ELR (cell line): Measurements from ENCODE around the gene VSX2.

Experiments
- DNase-seq: peaks from one replicate; pipeline ENCODE4 v3.0.0-alpha.2; 2015; ENCODE audit warnings: low read depth

The VSX2 gene

DNA sequence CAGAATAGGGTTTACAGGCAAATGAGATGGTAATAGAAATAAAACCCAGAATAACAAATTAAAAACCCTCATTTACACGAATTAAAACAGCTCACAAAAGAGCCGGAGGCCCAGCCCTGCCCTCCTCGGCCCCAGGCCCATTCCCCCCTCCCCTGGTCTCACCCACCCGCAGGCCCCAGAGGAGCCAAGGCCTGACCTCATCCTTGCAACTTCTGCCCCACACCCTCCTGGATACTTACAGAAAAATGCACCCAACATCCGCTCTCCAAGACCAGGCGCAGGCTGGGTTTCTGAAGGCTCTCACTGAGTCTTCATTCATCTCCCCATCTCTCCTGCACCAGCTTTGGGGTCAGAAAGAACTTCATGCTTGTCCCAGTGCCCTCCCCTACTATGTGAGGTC, 16.2 kb upstream of the VSX2 start:
- DNase-seq, result no peak

DNA sequence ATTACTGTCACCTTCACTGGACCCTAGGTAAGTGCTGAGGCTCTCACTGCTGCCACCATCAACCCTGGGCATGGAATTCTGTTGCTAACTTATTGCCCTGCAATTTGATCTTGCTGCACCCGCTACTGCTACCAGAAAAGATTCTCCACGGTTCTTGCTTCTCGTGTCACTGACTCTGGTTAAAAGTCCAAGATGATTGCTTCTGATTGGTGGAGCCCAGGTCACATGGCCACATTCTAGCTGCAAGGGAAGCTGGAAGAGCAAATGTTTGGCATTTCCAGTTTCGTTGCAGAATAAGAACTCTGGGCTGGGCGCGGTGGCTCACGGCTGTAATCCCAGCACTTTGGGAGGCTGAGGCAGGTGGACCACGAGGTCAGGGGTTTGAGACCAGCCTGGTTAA, 7.5 kb upstream of the VSX2 start:
- no peak for DNase-seq

DNA sequence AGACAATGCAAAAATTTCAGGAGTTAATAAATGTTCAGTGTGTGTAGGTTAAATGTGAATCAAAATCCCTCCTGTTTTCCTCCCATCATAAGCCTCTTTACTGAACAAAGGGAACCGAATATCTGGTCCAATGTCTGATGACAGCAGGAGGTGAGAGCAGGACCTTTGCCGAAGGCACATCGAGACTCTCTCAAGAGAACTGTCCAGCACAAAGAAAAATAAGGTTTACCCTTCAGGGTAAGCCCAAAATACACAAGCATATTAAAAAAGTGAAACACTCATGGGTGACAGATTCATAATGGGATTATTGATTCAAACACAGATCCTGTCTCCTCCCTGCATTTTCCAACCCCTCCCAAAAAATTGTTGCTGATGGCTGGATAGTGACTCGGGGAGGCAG, 4.2 kb upstream of the VSX2 start:
- no peak for DNase-seq

DNA sequence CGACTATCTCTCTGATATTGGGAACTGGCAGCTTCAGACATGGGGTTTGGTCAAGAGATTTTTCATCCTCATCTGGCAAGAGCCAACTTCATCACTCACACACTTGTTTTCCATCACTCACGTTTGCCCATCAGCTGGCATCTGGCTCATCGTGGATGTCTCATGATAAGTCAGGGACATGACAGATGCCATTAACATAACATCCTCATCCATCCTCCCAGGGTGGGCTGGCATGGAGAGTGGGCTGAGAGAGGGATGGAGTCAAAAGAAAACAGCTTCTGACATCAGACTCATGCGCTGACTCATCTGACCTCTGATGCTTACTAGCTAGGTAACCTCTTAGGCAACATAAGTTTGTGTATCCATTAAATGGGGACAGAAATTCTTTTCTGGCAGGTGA, 1.8 kb upstream of the VSX2 start:
- DNase-seq, result peak; percentile 23

DNA sequence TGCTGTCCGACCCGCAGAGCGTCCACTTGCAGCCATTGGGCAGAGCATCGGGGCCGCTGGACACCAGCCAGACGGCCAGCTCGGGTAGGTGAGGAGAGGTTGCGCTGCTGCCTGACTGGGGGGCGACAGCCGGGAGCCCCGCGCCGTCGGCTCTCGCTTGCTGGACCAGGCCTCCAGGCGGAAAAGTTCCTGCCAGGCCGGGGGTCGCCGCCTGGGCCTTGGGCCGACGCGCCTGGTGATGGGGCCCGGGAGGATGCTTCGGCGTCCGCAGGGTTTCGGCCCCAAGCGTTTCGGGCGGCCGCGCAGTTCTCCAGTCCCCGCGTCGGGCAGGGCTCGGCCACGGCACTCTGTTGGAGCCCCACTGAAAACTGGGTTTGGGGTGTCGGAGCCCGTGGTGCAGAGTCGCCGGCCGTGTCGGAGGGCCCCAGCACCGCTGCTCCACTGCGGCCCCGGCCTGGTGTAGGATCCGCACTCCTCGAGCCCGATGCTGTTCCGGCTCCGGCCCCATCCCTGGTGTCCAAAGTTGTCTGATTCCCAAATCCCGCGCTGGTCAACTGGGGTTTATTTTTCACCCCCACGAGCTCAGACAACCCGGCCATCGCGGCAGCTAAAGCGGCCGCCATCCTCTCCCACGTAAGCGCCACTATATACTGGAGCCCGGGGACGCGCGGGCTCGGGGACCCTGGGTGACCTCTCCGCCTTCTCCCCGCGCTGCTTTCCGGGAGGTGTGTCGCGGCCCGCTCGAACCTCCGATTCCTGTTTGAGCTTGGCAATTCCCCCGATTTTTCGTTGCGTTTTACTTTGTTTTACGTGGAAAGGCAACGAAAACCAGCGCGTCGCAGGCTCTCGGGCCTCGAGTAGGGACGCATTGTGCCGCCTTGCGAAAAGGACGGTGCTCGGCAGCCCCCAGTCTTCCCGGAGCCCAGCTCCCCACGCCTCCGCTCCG, 872 bp downstream of the VSX2 start:
- no peak for DNase-seq

DNA sequence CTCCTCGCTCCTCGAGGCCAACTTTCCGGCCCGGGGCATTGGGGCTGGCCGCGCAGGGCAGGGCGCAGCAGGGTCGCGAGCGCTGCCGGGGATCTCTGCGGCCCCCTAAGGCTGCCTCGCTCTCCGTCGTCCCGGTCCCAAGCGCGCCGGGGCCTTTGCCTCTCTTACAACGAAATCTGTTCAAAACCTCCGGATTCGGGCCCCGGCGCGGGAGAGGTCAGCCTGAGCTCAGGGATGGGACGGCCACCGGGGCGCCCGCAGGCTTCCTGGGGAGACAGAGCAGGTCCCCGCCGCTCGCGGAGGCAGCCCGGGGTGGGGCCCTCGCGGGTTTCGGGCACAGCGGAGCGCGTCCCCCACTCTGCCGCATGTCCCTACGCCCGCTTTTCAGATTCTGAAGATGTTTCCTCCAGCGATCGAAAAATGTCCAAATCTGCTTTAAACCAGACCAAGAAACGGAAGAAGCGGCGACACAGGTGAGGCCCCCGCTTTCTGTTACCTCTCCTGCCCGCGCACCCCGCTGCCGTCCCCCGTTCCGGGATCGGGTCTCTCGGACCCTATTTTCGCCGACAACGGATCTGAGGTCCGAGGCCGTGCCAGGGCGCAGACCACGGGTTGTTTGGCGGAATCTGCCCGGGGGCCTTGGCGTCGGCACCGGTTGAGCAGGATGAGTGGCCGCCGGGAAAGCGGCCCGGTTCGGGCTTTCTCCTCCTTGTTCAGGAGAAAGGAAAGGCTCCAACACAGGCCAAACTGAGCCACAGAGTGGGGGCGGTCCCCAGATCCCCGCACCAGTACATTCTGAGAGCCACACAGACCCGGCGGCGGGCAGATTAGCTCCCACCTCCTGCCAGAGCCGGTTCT, 1.8 kb downstream of the VSX2 start:
- peak; percentile 18 for DNase-seq

DNA sequence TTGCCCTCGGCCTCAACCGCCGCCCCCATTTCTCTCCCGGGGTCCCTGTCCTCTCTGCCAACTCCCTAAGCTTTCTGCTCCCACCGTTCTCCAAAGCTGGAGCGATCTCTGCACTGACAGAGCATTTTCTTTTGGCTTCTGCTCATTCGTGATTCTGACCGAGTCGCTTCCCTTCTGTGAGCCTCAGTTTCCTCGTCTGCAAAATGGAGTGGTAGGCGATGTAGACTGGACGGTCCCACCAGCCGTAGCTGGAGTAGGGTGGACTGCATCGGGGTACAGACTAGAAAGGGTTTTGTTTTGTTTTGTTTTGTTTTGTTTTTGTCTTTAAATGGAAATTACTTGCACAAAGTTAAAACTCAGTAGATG, 2.4 kb downstream of the VSX2 start:
- DNase-seq, result no peak

DNA sequence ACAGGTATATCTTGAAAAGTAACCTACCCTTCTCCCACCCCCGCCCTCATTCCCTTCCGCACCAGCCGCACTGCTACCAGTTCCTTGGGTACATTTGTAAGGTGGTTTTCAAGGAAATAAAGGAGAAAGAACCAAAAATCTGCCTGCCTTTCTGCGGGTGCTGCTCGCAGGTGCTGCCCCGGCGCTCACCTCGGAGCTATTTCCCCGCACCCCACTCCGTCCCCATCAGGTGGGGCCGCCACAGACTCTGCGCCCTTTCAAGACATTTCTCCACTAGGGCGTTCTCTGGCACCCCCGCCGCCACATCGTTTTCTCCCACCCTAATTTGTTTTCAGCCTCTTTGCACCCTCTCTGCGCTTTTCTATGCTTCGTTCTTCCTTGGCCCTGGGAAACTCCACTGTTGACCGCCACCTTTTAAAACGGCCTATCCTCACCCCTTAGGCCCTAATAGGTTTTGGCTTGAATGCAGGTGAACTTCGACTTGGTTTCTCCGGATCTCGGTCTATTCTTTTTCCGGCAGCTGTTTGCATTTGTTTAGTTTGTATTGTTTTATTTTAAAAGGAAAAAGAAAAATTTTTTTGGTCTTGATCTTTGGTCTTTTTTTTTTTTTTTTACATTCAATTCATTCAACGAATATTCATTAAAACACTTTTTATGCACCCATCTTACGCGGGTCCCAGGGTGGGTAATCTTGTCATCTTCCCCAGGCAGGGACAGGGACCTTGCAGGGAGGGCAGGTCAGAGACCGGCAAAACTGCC, 3.0 kb downstream of the VSX2 start:
- no peak for DNase-seq

DNA sequence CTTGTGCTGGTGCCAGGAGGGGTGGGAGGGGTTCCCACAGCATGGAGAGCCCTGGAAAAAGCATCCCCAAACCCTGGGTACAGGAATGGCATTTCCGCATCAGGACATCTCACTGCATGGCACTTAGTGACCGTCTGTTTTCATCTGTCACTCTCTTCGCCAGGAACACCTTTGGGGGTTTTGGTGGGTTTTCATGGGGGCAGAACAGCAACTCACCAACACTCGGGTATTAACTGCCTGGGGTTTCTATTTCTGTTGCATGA, 3.5 kb downstream of the VSX2 start:
- DNase-seq, result no peak

DNA sequence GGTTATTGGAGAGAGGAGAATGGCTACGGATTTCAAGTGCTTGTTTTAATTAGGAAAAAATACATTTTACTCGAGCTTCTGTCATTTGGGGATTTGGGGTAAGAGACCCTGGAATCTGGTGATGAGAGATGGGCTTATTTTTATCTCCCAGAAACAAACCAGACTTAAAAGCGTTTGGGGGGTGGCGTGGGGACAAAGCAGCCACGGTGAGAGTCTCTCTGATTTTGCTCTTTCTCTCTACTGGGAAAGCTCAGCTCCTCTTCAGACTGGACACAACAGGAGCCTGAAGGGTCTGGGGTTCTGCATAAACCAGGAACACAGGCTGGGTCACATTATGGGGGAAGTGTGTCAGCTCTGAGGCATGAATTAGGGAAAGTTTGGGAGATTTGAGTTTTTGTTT, 3.8 kb downstream of the VSX2 start:
- no peak for DNase-seq

DNA sequence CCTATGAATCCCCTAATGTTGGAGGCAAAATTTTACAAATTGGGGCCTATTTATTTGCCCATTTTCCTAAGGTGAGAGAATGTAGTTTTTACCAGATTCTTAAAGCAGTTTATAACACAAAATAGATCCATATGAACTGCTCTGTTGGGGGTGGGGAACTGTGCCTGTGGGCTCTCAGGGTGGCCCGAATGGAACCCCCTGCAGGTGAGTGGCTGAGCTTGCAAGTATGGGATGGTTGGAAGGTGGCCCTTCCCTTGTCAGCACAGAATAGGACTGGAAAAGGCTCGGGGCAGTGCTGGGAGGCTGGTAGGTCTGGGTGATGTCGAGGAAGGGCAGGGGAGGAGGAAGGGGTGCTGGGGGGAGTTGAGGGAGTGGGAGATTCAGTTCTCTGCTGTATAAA, 4.9 kb downstream of the VSX2 start:
- no peak for DNase-seq

DNA sequence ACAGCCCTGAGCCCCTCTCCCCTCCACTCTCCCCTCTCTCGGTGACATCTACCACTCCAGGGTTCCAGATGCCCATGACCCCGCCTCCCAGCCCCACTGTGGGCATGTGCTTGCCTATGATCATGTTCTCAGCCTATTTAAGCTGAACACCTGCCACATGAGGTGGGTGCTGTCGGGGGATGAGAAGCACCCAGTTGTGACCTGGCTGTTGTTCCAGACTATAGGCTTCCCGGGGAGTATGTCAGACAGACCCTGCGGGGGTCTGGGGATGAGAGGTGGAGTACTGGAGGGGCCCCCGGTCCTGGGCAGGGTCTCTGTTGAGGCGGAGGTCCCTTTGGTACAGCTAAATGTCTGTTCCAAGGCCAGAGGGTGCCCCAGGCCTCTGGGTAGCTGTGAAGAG, 6.0 kb downstream of the VSX2 start:
- DNase-seq, result no peak

DNA sequence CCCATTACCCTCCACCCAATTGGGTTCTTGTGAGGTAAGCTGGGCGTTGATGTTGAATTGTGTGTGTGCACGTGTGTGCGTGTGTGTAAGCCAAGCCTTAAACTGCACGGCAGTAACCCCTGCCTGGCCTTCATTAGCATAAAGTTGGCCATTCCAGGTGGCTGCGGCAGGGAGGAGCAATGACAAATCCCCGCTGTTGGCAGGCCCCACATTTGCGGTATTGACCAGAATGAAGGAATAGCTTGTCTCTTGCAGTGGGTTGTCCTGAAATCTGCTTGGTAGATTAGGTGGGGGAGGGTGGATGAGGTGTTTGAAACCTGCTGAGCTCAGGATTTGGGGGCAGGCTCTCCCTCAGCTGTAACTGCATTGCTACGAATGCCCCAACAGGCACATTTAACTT, 7.3 kb downstream of the VSX2 start:
- no peak for DNase-seq

DNA sequence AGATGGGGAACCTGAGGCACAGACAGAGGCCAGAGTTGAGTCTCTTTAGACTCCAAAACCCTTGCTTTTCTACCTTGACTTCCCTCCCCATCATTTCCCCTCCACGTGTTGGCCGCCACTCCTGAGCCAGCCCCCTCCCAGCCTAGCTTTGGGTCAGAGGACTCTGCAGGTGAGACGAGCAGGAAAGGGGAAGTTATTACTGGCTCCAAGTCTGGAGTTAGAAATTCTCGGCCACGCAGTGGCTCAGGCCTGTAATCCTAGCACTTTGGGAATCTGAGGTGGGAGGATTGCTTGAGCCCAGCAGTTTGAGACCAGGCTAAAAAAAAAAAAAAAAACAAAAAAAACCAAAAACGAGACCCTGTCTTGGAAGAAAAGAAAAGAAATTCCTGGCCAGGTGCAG, 8.8 kb downstream of the VSX2 start:
- no peak for DNase-seq

DNA sequence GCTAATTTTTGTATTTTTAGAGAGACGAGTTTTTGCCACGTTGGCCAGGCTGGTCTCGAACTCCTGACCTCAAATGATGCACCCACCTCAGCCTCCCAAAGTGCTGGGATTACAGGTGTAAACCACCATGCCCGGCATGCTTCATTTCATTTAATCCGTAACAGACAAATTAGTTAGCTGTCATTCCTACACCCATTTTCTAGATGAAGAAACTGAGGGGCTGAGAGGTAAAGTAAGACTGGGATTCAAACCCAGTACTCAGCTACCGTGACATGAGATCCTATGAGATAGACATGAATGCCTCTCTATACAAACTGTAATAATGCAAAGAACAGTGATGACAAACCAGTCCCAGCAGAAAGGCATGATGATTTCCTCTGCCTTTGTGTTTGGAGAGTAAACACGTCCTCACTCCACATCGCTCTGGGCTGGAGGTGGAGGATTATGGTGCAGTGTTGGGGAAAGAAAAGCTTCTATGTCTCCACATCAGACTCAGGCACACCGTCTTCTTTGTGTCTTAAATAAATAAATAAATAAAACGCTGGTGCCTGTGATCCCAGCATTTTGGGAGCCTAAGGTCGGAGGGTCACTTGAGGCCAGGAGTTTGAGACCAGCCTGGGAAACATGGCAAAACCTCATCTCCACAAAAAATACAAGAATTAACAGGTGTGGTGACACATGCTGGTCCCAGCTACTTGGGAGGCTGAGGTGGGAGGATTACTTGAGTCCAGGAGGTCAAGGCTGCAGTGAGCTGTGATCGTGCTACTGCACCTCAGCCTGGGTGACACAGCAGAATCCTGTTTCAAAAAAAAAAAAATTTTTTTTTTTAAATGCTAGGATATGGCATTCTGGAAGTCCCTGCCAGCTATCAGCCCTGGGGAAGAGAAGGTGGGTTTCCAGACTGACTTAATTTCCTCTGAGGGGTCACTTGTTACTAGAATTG, 10.5 kb downstream of the VSX2 start:
- no peak for DNase-seq

DNA sequence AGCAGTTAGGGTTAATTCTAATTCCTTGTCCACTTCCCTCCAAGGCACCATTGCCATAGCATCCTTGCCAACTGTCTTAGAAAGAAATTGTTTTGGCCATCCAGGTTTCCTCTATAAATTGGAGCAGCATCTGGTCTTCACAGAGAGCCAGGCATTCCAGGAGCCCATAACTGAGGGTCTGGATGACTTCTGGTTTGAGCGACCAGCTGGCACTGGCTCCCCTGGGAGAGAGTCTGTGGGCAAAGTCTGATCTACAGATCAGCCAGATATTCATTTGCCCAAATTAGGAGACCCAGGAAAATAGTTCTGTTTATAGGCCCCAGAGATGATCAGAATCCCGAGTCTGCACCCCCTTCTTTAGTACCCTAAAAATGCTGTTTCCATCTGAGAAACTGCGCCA, 16.0 kb downstream of the VSX2 start:
- DNase-seq, result no peak

DNA sequence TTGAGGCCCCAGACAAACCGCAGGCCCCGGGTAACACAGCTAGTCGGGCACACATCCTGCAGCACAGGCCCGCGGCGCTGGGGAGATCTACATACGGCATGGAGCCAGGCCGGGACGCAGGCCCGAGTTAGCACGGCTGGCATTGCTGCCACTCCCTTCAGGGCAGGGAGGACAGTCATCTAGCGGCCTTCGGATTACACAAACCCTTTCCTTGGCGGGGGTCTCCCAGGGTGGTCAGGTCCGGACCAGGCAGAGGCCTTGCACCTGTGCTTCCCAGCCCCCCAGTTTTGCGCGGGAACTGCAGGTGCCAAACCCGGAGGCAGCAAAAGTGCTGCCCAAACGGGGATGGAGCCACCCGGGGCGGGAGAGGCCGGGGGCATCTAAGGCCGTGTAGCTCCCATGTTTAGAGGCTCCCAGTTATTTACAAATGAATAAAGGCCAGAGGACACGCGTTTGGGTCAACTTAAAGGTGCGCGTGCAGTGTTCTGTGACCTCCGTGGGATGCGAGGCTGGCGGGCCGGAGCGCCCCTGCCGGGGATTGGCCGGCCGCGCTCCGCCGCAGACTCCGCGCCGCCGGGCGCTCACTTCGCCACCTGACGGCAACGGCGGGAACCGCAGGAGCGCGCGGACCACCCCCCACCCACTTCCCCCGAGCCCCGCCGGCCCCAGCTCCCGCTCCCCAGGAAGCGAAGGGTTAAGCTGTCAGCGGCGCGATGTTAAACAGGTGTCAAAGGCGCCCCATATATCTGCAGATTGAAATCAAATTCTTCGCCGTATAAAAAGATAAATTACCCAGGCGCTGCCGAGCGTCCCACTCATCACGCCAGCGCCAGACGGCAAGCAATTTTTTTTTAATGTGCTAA, 18.1 kb downstream of the VSX2 start:
- peak; percentile 52 for DNase-seq

DNA sequence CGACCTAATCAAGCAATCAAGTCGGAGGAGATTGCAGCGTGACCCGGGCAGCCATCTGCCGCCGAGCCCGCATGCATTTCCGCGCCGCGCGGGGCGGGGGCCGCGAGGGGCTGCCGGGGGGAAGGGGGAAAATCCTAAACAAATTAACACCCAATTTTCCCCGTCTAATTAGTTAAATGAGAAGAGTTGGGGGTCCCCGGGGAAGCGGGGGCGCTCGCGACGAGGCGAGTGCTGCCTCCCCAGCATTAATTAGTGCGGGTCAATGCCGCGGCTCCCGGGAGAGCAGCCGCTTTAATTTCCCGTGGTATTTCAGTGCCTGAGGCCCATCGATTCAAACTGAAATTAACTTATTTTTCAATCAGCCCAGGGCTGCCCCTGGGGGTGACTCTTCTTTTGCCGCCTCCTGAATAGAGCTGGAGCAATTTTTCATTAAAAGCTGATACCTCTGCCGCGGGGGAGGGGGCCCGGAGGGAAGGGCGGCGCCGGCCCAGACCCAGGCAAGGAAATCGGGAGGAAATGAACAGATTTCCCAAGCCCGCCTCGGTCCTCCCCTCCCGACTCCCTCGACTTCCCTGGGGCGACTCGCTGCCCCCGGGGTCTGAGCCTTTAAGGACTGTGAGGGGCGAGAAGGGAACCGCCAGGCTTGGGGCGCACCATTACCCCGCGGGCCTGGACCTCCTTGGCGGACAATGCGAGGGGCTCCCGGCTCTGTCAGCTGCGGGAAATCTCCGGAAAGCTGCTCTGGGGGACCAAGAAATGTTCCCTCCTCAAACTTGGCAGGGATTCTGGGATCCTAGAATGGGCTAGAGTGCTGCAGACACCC, 18.9 kb downstream of the VSX2 start:
- DNase-seq, result peak; percentile 17

DNA sequence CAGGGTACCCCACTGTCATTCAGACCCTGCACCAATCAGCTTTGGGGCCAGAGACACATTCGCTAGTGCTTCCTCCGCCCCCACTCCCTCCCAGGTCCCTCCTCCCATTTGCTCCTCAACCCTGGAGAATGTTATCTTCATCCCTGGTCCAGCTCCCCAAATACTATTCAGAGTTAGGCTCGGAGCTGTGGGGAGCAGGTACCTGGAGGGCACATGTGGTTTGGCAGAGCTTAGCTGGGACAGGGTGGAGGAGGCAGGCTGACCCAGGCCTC, 19.5 kb downstream of the VSX2 start:
- DNase-seq, result no peak

DNA sequence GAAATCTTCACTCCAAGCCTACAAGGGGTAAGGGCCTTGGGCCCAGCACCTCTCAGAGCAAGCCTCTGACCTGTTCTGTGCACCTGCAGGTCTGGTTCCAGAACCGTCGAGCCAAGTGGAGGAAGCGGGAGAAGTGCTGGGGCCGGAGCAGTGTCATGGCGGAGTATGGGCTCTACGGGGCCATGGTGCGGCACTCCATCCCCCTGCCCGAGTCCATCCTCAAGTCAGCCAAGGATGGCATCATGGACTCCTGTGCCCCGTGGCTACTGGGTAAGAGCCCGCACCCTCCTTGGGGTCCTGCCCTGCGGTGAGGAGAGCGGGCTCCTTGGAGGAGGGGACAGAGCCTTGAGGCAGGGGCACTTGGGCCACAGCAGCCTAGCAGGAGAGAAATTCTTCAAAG, 20.3 kb downstream of the VSX2 start:
- no peak for DNase-seq
